Measurements from ENCODE around the gene IGLL5. TPM values are rescaled to one million over a fixed set of nuclear protein-coding genes. Genes with fewer than 3 reads are reported as not detected.

The IGLL5 gene
- total and polyA plus RNA-seq, 3 donors from 2014 or later = 0.94 to 9.8 (median 1.4) TPM

DNA sequence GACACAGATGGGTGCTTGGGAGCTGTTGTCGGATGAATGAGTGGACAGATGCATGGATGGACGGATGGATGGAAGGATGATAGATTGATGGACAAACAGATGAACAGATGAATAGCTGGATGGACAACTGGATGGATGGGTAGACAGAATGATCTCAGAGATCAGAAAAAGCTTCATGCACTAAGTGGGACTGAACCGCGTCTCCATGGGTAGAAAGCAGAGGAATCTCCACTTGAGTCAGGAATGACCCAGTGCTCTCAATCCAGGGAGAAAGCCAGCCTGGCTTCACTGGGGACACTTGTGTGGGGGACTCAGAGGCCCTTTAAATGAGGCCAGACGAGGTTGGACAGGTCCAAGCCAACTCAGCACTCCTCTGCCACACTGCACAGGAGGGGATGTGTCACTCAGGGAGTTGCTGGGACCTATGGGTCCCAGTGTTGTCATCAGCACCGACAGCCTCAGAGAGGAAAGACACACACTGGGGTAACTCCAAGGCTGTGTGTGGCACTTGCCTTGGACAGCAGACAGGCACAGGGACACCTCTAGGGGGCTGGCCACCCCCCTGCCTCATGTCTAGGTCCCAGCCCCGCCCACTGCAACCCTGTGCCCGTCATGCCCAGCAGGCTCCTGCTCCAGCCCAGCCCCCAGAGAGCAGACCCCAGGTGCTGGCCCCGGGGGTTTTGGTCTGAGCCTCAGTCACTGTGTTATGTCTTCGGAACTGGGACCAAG, 5.6 kb downstream of the IGLL5 start:
- intact Hi-C loops (cut with DNase I; ENCODE audit: low total_unique reads) = no loop called here
- TF ChIP-seq, protein P1, sequence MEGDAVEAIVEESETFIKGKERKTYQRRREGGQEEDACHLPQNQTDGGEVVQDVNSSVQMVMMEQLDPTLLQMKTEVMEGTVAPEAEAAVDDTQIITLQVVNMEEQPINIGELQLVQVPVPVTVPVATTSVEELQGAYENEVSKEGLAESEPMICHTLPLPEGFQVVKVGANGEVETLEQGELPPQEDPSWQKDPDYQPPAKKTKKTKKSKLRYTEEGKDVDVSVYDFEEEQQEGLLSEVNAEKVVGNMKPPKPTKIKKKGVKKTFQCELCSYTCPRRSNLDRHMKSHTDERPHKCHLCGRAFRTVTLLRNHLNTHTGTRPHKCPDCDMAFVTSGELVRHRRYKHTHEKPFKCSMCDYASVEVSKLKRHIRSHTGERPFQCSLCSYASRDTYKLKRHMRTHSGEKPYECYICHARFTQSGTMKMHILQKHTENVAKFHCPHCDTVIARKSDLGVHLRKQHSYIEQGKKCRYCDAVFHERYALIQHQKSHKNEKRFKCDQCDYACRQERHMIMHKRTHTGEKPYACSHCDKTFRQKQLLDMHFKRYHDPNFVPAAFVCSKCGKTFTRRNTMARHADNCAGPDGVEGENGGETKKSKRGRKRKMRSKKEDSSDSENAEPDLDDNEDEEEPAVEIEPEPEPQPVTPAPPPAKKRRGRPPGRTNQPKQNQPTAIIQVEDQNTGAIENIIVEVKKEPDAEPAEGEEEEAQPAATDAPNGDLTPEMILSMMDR (IDR thresholded peaks at IDR 0.05) = no peak
- TF ChIP-seq POLR2A (IDR thresholded peaks at IDR 0.05) = no peak
- H3K9me3 ChIP-seq = no peaks in the 10 kb centered on the region
- no peaks in the 10 kb centered on the region for H3K27me3 ChIP-seq
- H3K36me3 ChIP-seq (ENCODE audit: low read depth, missing control alignments) = no peaks in the 10 kb centered on the region
- H3K4me1 ChIP-seq = no peaks in the 10 kb centered on the region
- 89% methylated on average over 10 of the region's 10 CpGs for WGBS, 2 donors
- no peak for DNase-seq
- H3K4me3 ChIP-seq = no peak overlapping the region
- no peak overlapping the region for H3K27ac ChIP-seq

DNA sequence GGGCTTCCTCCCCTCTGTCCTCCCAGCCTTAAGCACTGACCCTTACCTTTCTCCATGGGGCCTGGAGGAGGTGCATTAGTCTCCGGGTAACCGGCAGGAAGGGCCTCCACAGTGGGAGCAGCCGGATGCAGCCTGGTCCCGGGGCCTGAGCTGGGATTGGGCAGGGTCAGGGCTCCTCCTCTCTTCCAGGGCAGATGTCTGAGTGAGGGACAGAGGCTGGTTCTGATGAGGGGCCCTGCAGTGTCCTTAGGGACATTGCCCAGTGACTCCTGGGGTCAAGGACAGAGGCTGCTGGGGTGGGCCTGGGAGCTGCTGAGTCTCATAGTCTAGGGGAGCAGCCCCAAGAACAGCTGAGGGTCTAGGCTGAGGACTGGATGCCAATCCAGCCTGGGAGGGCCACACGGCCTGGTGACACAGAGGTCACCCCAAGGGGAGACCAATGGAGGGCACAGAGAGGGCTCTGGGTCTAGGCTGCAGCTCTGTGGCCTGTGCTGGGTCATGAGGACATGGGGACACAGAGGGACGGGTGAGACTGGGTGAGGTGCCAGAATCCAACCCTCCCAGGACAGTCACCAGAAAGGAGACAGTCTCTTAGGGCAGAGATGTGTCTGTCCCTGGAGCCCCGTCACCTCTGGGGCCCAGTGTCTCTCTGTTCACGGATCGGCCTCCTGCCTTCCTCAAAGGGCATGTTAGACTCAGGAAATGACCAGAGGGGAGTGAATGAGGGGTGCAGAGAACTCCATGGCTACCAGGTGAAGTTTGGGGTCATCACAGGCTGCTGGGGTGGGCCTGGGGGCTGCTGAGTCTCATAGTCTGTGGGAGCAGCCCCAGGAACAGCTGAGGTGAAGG, 6.5 kb downstream of the IGLL5 start:
- H3K4me1 ChIP-seq = no peaks in the 10 kb centered on the region
- H3K9me3 ChIP-seq = no peaks in the 10 kb centered on the region
- H3K36me3 ChIP-seq (ENCODE audit: low read depth, missing control alignments) = no peaks in the 10 kb centered on the region
- no peaks in the 10 kb centered on the region for H3K27me3 ChIP-seq
- no peak for DNase-seq
- no peak overlapping the region for H3K4me3 ChIP-seq
- TF ChIP-seq, protein P1 (IDR thresholded peaks at IDR 0.05) = no peak
- TF ChIP-seq POLR2A (IDR thresholded peaks at IDR 0.05) = no peak
- intact Hi-C loops (cut with DNase I; ENCODE audit: low total_unique reads) = no loop called here
- no peak overlapping the region for H3K27ac ChIP-seq
- WGBS, 2 donors = 83 to 90% methylated on average over 7 to 9 of the region's 9 CpGs

- H3K4me3 ChIP-seq = no peak overlapping the region
- no peaks in the 10 kb centered on the region for H3K27me3 ChIP-seq
- TF ChIP-seq, protein P1 (IDR thresholded peaks at IDR 0.05) = no peak
- TF ChIP-seq POLR2A (IDR thresholded peaks at IDR 0.05) = no peak
- no peaks in the 10 kb centered on the region for H3K9me3 ChIP-seq
- 85 to 88% methylated on average over 16 to 17 of the region's 17 CpGs for WGBS, 2 donors
- intact Hi-C loops (cut with DNase I; ENCODE audit: low total_unique reads) = no loop called here
- H3K27ac ChIP-seq = no peak overlapping the region
- no peaks in the 10 kb centered on the region for H3K4me1 ChIP-seq
- DNase-seq = no peak
- no peaks in the 10 kb centered on the region for H3K36me3 ChIP-seq (ENCODE audit: low read depth, missing control alignments)
These were observed 7.4 kb downstream of the IGLL5 start for GRCh38 chr22:22894740-22895731.

DNA sequence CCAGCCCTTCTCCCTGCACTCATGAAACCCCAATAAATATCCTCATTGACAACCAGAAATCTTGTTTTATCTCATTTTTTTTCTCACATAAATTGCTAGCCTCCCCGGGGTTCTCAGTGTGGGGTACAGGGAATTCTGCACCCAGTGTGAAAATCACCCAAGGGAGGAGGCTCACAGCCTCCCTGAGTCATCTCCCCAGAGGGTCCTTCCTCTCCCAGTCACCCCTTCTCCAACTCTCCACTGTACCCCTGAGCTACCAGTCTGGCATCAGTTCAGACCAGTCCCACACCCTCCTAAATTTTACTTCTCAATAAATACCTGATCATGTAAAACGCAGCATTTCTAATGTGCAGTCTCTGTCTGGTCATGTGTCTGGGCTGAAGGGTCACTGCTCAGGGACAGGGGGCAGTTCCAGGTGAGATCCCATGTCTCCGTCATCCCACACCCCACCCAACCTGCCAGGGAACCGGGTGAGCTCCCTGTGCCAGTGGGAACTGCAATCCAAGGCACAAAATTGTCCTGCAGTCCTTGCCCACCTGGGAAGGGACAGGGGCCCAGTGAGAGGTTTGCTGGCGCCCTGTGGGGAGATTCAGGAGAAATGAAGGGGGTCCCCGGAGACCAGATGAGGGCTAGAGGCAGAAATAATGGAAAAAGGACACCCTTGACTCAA, 8.3 kb downstream of the IGLL5 start:
- Histone ChIP-seq H3K36me3 (ENCODE audit: low read depth, missing control alignments) (no peaks in the 10 kb centered on the region), H3K4me3 (no peak overlapping the region), H3K27me3 (no peaks in the 10 kb centered on the region), H3K27ac (no peak overlapping the region), H3K4me1 (no peaks in the 10 kb centered on the region), H3K9me3 (no peaks in the 10 kb centered on the region)
- intact Hi-C loops (cut with DNase I; ENCODE audit: low total_unique reads) = no loop called here
- WGBS, 2 donors = 88 to 94% methylated on average over 6 of the region's 6 CpGs
- no peak for DNase-seq
- TF ChIP-seq POLR2A (IDR thresholded peaks at IDR 0.05) = no peak
- TF ChIP-seq, protein P1 (IDR thresholded peaks at IDR 0.05) = no peak

Data from testis (tissue), 3 donors.